Prostate gland (tissue), 2 donors: ENCODE data around the gene TMEM272. TPM values are rescaled to one million over a fixed set of nuclear protein-coding genes. Genes with fewer than 3 reads are reported as not detected.

ENCODE experiments used
- DNase-seq: peaks from one replicate; pipeline ENCODE4 v3.0.0-alpha.2; 2019; ENCODE audit warnings: low spot score
- H3K27ac ChIP-seq, 2 donors: fragments of 200-600 bp; sonication (generic); 2 replicates each; pipeline ENCODE4 v1.5.1; 2017 to 2019
- H3K27me3 ChIP-seq: fragments of 200-600 bp; sonication (generic); replicated peaks from 2 replicates; pipeline ENCODE4 v1.5.1; 2019; ENCODE audit not compliant: insufficient read depth
- H3K36me3 ChIP-seq, 2 donors: fragments of 200-600 bp; sonication (generic); 1 replicate in 1 of 2; 2 replicates in 1 of 2; pipeline versions ENCODE4 v1.5.1 to v1.8.1; 2017 to 2019
- H3K4me1 ChIP-seq: fragments of 200-600 bp; sonication (generic); replicated peaks from 2 replicates; pipeline ENCODE4 v1.5.1; 2019
- H3K4me3 ChIP-seq, 2 donors: fragments of 200-600 bp; sonication (generic); 2 replicates each; pipeline ENCODE4 v1.5.1; 2017 to 2019
- H3K9me3 ChIP-seq: fragments of 200-600 bp; sonication (generic); 2 replicates; pipeline ENCODE4 v1.5.1; 2017
- CTCF ChIP-seq, 4 experiments: fragments of 200-600 bp in 2 of 4; fragments of 450-650 bp in 2 of 4; sonication (generic) in 2 of 4; IDR thresholded peaks; 1 replicate in 3 of 4; 2 replicates in 1 of 4; pipeline ENCODE4 v1.5.1; 2016 to 2019; ENCODE audit warnings: antibody characterized with exemption in 4 of 4, mild to moderate bottlenecking in 2 of 4, moderate library complexity in 2 of 4
- POLR2A ChIP-seq: fragments of 450-650 bp; IDR thresholded peaks from one replicate; pipeline ENCODE4 v1.6.1; 2016; ENCODE audit warnings: antibody characterized with exemption, mild to moderate bottlenecking
- POLR2AphosphoS5 ChIP-seq: sonication (generic); formaldehyde crosslinking; IDR thresholded peaks from one replicate; pipeline ENCODE4 v1.6.1; 2017; ENCODE audit warnings: antibody characterized with exemption
- WGBS: methylation state at CpG from one replicate; pipeline ENCODE4 v1.1.5; 2018; 5-methylcytosine and 5-hydroxymethylcytosine counted together
- intact Hi-C: fragments of 100-400 bp; cut with DNase I; formaldehyde crosslinking; loops from one replicate; pipeline ENCODE4 v1.14.2; 2022
- total RNA-seq, 2 donors: library from RNA; depleted of rRNA; stranded (reverse); fragments of >200 nt; gene quantifications; one replicate each; pipeline ENCODE4 v1.1.0, GENCODE V29; 2016

TMEM272 gene
- total RNA-seq, 2 donors from 2014 or later, result 0.28 TPM; not detected in 1

DNA sequence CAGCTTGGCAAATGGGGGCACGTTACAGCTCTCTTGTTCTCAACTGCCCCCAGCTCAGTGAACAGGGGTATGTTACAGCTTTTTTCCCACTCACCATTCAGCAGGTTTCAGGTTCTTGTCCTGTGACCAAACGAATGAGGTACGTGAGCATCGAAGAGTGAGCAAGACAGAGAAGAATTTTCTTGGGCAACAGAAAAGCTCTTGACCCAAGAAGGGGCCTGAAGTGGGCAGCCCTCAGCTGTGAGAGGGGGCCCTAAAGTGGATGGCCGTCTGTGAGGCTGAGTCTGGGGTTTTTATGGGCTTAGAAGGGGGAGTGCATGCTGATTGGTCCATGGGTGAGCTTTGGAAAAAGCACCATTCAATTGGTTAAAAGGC lies 38.2 kb upstream of the TMEM272 start:
- TF ChIP-seq CTCF (IDR thresholded peaks at IDR 0.05) (no peak), POLR2AphosphoS5 (no peak), POLR2A (no peak)
- H3K27me3 ChIP-seq, result no peaks in the 10 kb centered on the region
- H3K27ac ChIP-seq, result no peak overlapping the region
- H3K36me3 ChIP-seq, result no peaks in the 10 kb centered on the region
- intact Hi-C loops, result no loop called here
- no peak for DNase-seq
- H3K4me3 ChIP-seq, result no peak overlapping the region
- WGBS, result 75% methylated on average over 5 of the region's 5 CpGs
- no peaks in the 10 kb centered on the region for H3K9me3 ChIP-seq
- no peaks in the 10 kb centered on the region for H3K4me1 ChIP-seq

DNA sequence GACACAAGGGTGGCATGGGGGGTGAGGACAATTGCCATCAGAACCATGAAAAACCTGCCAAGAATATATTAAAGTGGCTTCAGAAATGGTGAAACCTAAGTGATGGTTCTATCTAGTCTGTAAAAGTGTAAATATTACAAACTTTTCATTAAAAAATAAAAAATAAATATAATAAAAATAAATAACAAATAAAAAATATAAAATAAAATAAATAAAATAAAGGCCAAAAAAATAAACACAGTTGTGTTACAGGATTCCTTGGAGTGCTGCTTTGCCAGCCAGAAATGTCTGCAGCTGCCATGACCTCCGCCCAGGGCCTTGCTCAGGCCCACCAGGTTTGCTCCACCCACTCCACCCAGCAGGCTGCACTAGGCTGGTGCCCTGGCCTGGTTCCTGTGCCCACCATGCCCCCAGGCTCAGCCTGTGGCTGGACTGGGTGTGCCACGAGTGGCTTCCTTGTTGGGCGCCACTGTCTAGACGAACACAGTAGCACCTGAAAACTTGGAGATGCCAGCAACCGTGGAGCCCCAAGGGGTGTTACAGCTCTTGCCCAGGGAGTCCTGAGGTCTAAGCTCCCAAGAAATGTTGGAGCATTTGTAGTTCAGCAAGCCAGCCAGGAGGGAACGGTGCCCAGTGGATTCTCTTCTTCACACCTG lies 37.7 kb upstream of the TMEM272 start:
- TF ChIP-seq CTCF (IDR thresholded peaks at IDR 0.05) (no peak), POLR2AphosphoS5 (no peak), POLR2A (no peak)
- Histone ChIP-seq H3K36me3 (no peaks in the 10 kb centered on the region), H3K27ac (no peak overlapping the region), H3K4me3 (no peak overlapping the region), H3K9me3 (no peaks in the 10 kb centered on the region), H3K27me3 (no peaks in the 10 kb centered on the region), H3K4me1 (no peaks in the 10 kb centered on the region)
- 96% methylated on average over 6 of the region's 6 CpGs for WGBS
- no peak for DNase-seq
- intact Hi-C loops, result no loop called here

DNA sequence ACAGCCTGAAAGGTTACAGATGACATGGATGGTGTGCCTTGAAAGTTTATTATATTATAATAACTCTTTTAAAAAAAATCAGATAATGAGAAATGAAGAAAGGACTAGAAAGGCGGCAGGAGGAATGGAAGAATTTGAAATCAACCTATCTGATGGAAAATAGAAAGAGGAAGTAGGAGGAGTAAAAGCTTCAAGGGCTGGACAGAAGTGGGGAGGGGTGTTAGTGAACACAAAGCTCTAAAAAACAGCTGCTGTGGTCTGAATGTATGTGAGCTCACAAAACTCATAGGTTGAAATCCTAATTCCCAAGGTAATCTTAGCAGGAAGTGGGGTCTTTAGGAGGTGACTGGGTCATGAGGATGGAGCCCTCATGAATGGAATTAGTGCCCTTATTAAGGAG lies 36.3 kb upstream of the TMEM272 start:
- Histone ChIP-seq H3K9me3 (no peaks in the 10 kb centered on the region), H3K4me3 (no peak overlapping the region), H3K27ac (no peak overlapping the region), H3K4me1 (no peaks in the 10 kb centered on the region), H3K36me3 (no peaks in the 10 kb centered on the region), H3K27me3 (no peaks in the 10 kb centered on the region)
- DNase-seq, result no peak
- intact Hi-C loops, result no loop called here
- 94% methylated on average over 1 of the region's 1 CpG for WGBS
- no peak for TF ChIP-seq POLR2AphosphoS5
- TF ChIP-seq CTCF (IDR thresholded peaks at IDR 0.05), result no peak
- no peak for TF ChIP-seq POLR2A

GRCh38 chr13:51879133-51879532 lies 34.2 kb upstream of the TMEM272 start:
- Histone ChIP-seq H3K9me3 (no peaks in the 10 kb centered on the region), H3K27ac (no peak overlapping the region), H3K27me3 (no peaks in the 10 kb centered on the region), H3K36me3 (no peaks in the 10 kb centered on the region), H3K4me3 (no peak overlapping the region), H3K4me1 (no peaks in the 10 kb centered on the region)
- TF ChIP-seq CTCF (IDR thresholded peaks at IDR 0.05), result no peak
- TF ChIP-seq POLR2AphosphoS5, result no peak
- no peak for TF ChIP-seq POLR2A
- 89% methylated on average over 4 of the region's 4 CpGs for WGBS
- intact Hi-C loops, result no loop called here
- DNase-seq, result no peak

- TF ChIP-seq POLR2AphosphoS5, result no peak
- no peak for TF ChIP-seq CTCF (IDR thresholded peaks at IDR 0.05)
- Histone ChIP-seq H3K27ac (no peak overlapping the region), H3K27me3 (no peaks in the 10 kb centered on the region), H3K36me3 (no peaks in the 10 kb centered on the region), H3K4me3 (no peak overlapping the region), H3K9me3 (no peaks in the 10 kb centered on the region), H3K4me1 (no peaks in the 10 kb centered on the region)
- no peak for DNase-seq
- 46% methylated on average over 11 of the region's 11 CpGs for WGBS
- intact Hi-C loops, result no loop called here
Observed at GRCh38 chr13:51874651-51875050, 29.7 kb upstream of the TMEM272 start.
